Right ventricle myocardium inferior (tissue), 1 donor: ENCODE results near the gene PTPRN2. TPM values are rescaled to one million over a fixed set of nuclear protein-coding genes. Genes with fewer than 3 reads are reported as not detected.

Source experiments
- ATAC-seq: fragments of 200-7000 bp; cut with Tn5 transposase; one replicate; pipeline ENCODE4 v1.9.1; 2020; ENCODE audit warnings: mild to moderate bottlenecking, moderate library complexity
- DNase-seq: peaks from one replicate; pipeline ENCODE4 v3.0.0; 2021; ENCODE audit errors: missing footprints
- intact Hi-C: fragments of 100-400 bp; cut with DNase I; formaldehyde crosslinking; loops from one replicate; pipeline ENCODE4 v1.11.0; 2022
- total RNA-seq: library from RNA; stranded (reverse); fragmentation: NEBNext Ultra II Directional; extraction: Animal tissue kit (Norgen Biotek cat#: 25700); gene quantifications from one replicate; pipeline ENCODE4 v1.2.1, GENCODE V29; 2021
- donor health status: DM: no; HTN: yes; CAD: no; lungs with severe emphysema.

The PTPRN2 gene
- total RNA-seq, 1 donor from 2014 or later: 1.6 TPM

- no peak for DNase-seq
Observed at GRCh38 chr7:158008267-158008666, 579.4 kb downstream of the PTPRN2 start.

GRCh38 chr7:158007697-158008257 is 579.8 kb downstream of the PTPRN2 start:
- intact Hi-C loops: loop anchor here (10.0 kb wide), 1 partner anchor 103 kb away; no protein-coding TSS in a partner anchor
- DNase-seq (no peak), ATAC-seq (peak; percentile 52)

More at GRCh38 chr7:158008267-158008666, 579.4 kb downstream of the PTPRN2 start:
- intact Hi-C loops: loop anchor here (10.0 kb wide), 1 partner anchor 103 kb away; no protein-coding TSS in a partner anchor
- ATAC-seq: no peak

- ATAC-seq: no peak
- intact Hi-C loops: loop anchor here (10.0 kb wide), 1 partner anchor 102 kb away; no protein-coding TSS in a partner anchor
- no peak for DNase-seq
Observed at GRCh38 chr7:158006841-158007696, 580.6 kb downstream of the PTPRN2 start.

GRCh38 chr7:158005531-158005930 is 582.1 kb downstream of the PTPRN2 start:
- DNase-seq (no peak), ATAC-seq (no peak)
- intact Hi-C loops: loop anchor here (10.0 kb wide), 1 partner anchor 101 kb away; no protein-coding TSS in a partner anchor

- no peak for DNase-seq
- intact Hi-C loops: loop anchor here (10.0 kb wide), 1 partner anchor 99 kb away; no protein-coding TSS in a partner anchor
- no peak for ATAC-seq
Observed at GRCh38 chr7:158004123-158004490, 583.5 kb downstream of the PTPRN2 start.

- DNase-seq: no peak
- intact Hi-C loops: loop anchor here (10.0 kb wide), 1 partner anchor 99 kb away; no protein-coding TSS in a partner anchor
- ATAC-seq: no peak
Observed at GRCh38 chr7:158003441-158004122, 584.0 kb downstream of the PTPRN2 start.

- intact Hi-C loops: loop anchor here (10.0 kb wide), 1 partner anchor 98 kb away; no protein-coding TSS in a partner anchor
- ATAC-seq (no peak), DNase-seq (no peak)
Observed at GRCh38 chr7:158002486-158003080, 585.0 kb downstream of the PTPRN2 start.

- ATAC-seq (no peak), DNase-seq (no peak)
- intact Hi-C loops: loop anchor here (10.0 kb wide), 1 partner anchor 97 kb away; no protein-coding TSS in a partner anchor
Observed at GRCh38 chr7:158001621-158002320, 585.9 kb downstream of the PTPRN2 start.

- intact Hi-C loops: loop anchor here (10.0 kb wide), 1 partner anchor 96 kb away; no protein-coding TSS in a partner anchor
- no peak for ATAC-seq
Observed at GRCh38 chr7:158001003-158001402, 586.6 kb downstream of the PTPRN2 start.

GRCh38 chr7:158000160-158000559 is 587.5 kb downstream of the PTPRN2 start:
- ATAC-seq: no peak
- no peak for DNase-seq
- intact Hi-C loops: loop anchor here (10.0 kb wide), 1 partner anchor 95 kb away; no protein-coding TSS in a partner anchor

More at GRCh38 chr7:158001003-158001402, 586.6 kb downstream of the PTPRN2 start:
- no peak for DNase-seq

- DNase-seq: no peak
- intact Hi-C loops: no loop called here
- ATAC-seq: no peak
Observed at GRCh38 chr7:157998884-157999552, 588.6 kb downstream of the PTPRN2 start.

- ATAC-seq: no peak
- no peak for DNase-seq
- intact Hi-C loops: no loop called here
Observed at GRCh38 chr7:157997471-157997870, 590.2 kb downstream of the PTPRN2 start.

GRCh38 chr7:157997080-157997440 is 590.6 kb downstream of the PTPRN2 start:
- intact Hi-C loops: no loop called here
- ATAC-seq: no peak
- peak; percentile 46 for DNase-seq

GRCh38 chr7:157996359-157997079 is 591.1 kb downstream of the PTPRN2 start:
- no peak for DNase-seq
- intact Hi-C loops: no loop called here
- ATAC-seq: no peak

GRCh38 chr7:157995815-157996214 is 591.8 kb downstream of the PTPRN2 start:
- no peak for DNase-seq

GRCh38 chr7:157994319-157994718 is 593.3 kb downstream of the PTPRN2 start:
- intact Hi-C loops: no loop called here
- ATAC-seq (no peak), DNase-seq (no peak)

More at GRCh38 chr7:157995815-157996214, 591.8 kb downstream of the PTPRN2 start:
- no peak for ATAC-seq
- intact Hi-C loops: no loop called here
